Small intestine (tissue), 7 donors: ENCODE measurements around the gene UBE2E2. TPM values are rescaled to one million over a fixed set of nuclear protein-coding genes. Genes with fewer than 3 reads are reported as not detected.

Source experiments
- DNase-seq, 2 donors: peaks; one replicate each; pipeline versions ENCODE4 v3.0.0 to v3.0.0-alpha.2; 2013
- FAIRE-seq: peaks from 2 replicates; lab custom pipeline; 2012; peaks lifted over from hg19 to GRCh38; lab: Jason Lieb, UNC
- H3K27ac ChIP-seq, 3 donors: one replicate each; pipeline ENCODE4 v1.5.1; 2013; ENCODE audit warnings: low read length in 2 of 3, mild to moderate bottlenecking in 2 of 3, control low read depth in 1 of 3, inconsistent platforms in 1 of 3, low read depth in 1 of 3, moderate library complexity in 1 of 3
- H3K27me3 ChIP-seq, 3 donors: one replicate each; pipeline ENCODE4 v1.6.1; 2013; ENCODE audit warnings: low read length in 3 of 3, inconsistent platforms in 1 of 3; ENCODE audit not compliant: control insufficient read depth in 3 of 3, insufficient read depth in 3 of 3
- H3K36me3 ChIP-seq, 3 donors: one replicate each; pipeline ENCODE4 v1.6.1; 2013; ENCODE audit warnings: low read length in 3 of 3, inconsistent platforms in 1 of 3, low read depth in 1 of 3, mild to moderate bottlenecking in 1 of 3, moderate library complexity in 1 of 3; ENCODE audit not compliant: control insufficient read depth in 3 of 3, insufficient read depth in 2 of 3
- H3K4me1 ChIP-seq, 3 donors: one replicate each; pipeline ENCODE4 v1.6.1; 2013; ENCODE audit warnings: low read length in 2 of 3, inconsistent platforms in 1 of 3, low read depth in 1 of 3, mild to moderate bottlenecking in 1 of 3, moderate library complexity in 1 of 3; ENCODE audit not compliant: control insufficient read depth in 3 of 3, insufficient read depth in 2 of 3
- H3K4me3 ChIP-seq, 3 donors: one replicate each; pipeline ENCODE4 v1.5.1; 2013; ENCODE audit warnings: low read length in 3 of 3, control low read depth in 1 of 3, inconsistent platforms in 1 of 3, low read depth in 1 of 3, mild to moderate bottlenecking in 1 of 3, moderate library complexity in 1 of 3
- H3K9me3 ChIP-seq, 2 donors: one replicate each; pipeline ENCODE4 v1.6.1; 2013; ENCODE audit warnings: low read depth in 1 of 2, low read length in 1 of 2; ENCODE audit not compliant: control insufficient read depth in 2 of 2, insufficient read depth in 1 of 2
- WGBS, 3 donors: extraction: QIAGEN DNeasy Blood & Tissue Kit; methylation state at CpG; one replicate each; pipeline ENCODE4 v1.1.7; 2013; 5-methylcytosine and 5-hydroxymethylcytosine counted together
- polyA plus RNA-seq, 4 donors: library from polyadenylated mRNA; stranded (reverse) in 3 of 4; unstranded in 1 of 4; fragments of 200-250 nt in 3 of 4; fragments of 120-200 nt in 1 of 4; gene quantifications; one replicate each; pipeline versions ENCODE4 v1.2.1 to v1.2.3, GENCODE V29; 2013
- donor health status: healthy with polysubstance abuse.
- donor health status: control.
- donor health status: control.
- donor health status: Bipolar disorder and iron deficiency.
- donor health status: healthy.

Gene UBE2E2
- polyA plus RNA-seq, 4 donors, result 1.1 to 10.2 (median 7.7) TPM

DNA sequence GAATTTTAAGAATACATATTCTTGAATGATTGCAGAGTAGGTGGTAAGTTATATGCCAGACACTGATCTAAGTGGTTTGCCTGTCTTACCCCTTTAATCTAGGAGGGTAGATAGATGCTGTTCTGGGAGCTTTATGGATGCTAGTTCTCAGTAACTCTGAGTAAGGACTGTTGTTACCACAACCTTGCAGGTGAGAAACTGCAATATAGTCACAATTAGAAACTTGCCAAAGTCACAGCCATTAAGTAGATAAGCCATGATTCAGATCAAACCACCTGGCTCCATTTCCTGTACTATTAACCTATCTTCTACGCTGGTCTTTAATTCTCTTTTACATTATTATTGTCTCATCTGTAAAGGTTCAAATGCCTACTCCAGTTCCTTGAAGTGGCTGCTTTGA is 46.8 kb downstream of the UBE2E2 start:
- Histone ChIP-seq H3K9me3 (no peaks in the 10 kb centered on the region), H3K4me3 (no peak overlapping the region), H3K27me3 (no peaks in the 10 kb centered on the region), H3K27ac (no peak overlapping the region), H3K36me3 (no peaks in the 10 kb centered on the region), H3K4me1 (no peaks in the 10 kb centered on the region)
- DNase-seq (peak in 1 of 2 donors; percentile 22), FAIRE-seq (no peak)
- 13 to 49% (median 17%) methylated on average over 1 of the region's 1 CpG for WGBS, 3 donors

DNA sequence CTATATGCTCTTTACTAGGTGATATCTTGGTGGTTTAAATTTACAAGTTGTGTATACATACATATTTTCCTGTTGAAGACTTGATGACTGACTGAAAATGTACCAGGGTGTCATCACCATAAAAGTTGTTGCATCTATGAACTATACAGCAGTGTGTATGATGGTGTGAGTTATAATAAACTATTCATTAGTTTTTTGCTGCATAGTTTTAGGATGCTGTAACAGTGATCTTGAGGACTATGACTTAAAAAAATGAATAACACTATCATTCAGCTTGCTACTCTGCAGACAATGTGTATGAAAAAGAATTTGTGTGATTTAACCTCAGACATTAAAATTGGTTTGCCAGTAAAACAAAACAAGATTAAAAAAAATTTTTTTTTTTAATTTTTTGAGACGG is 49.0 kb downstream of the UBE2E2 start:
- H3K4me1 ChIP-seq, result no peaks in the 10 kb centered on the region
- H3K36me3 ChIP-seq, result no peaks in the 10 kb centered on the region
- WGBS, 3 donors, result 87 to 95% (median 94%) methylated on average over 1 of the region's 1 CpG
- H3K9me3 ChIP-seq, result no peaks in the 10 kb centered on the region
- FAIRE-seq (no peak), DNase-seq (no peak)
- H3K27ac ChIP-seq, result no peak overlapping the region
- H3K4me3 ChIP-seq, result no peak overlapping the region
- H3K27me3 ChIP-seq, result no peaks in the 10 kb centered on the region

DNA sequence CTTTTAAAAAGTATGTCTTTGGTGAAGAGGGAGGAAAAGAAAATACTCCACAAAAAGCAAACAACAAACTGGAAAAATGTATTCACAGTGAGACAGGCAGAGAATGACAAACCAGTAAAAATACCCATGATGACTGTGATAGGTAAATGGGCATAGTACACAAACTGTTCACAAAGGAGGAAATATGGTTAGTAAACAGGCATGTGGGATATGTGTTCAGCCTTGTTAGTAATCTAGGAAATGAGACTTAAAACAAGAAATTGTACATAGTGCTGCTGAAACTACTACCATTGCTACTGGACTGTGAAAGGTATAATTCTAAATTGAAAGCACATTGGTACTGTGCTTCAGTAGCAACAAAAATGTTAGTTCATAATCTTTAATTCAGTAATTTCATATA is 50.1 kb downstream of the UBE2E2 start:
- H3K27me3 ChIP-seq, result no peaks in the 10 kb centered on the region

DNA sequence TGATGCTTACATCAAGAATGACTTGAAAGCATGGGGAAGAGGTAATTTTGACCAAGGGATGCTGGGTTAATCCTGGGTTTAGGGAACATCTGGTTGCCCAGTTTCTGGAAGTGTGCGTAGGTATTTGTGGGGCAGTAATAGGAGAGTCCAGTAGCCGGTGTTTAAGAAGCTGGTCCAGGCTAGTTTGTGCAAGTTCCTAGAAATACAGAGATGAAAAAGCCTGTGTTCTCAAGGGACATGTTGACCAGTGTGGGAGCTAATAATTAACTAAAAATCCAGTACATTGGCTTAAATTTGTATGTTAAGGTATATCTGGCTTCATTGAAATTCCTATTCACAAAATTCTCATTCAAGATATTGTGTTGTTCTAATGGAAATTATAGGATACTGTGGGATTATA is 51.2 kb downstream of the UBE2E2 start:
- Histone ChIP-seq H3K36me3 (no peaks in the 10 kb centered on the region), H3K4me1 (no peaks in the 10 kb centered on the region), H3K9me3 (no peaks in the 10 kb centered on the region), H3K27ac (no peak overlapping the region), H3K4me3 (no peak overlapping the region), H3K27me3 (no peaks in the 10 kb centered on the region)
- DNase-seq (no peak), FAIRE-seq (no peak)
- 60 to 88% (median 65%) methylated on average over 2 of the region's 2 CpGs for WGBS, 3 donors

More for the DNA sequence above, 50.1 kb downstream of the UBE2E2 start:
- Histone ChIP-seq H3K4me3 (no peak overlapping the region), H3K4me1 (no peaks in the 10 kb centered on the region), H3K27ac (no peak overlapping the region), H3K9me3 (no peaks in the 10 kb centered on the region), H3K36me3 (no peaks in the 10 kb centered on the region)
- FAIRE-seq (no peak), DNase-seq (no peak)

DNA sequence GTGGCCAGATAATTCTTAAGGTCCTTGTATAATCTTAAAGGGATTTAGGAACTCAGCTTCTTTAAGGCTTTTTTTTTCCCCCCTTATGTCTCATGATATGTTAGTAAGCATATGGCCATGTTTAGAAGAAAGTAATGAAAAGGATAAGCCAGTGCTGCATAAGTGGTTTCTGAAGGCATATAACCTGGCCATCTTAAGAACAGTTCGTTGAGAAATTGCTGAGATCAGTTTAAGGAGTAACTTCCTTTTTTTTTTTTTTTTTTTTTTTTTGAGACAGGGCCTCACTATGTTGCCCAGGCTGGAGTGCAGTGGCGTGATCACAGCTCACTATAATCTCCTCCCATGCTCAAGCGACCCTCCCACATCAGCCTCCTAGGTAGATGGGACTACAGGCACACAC is 51.7 kb downstream of the UBE2E2 start:
- FAIRE-seq (no peak), DNase-seq (no peak)
- Histone ChIP-seq H3K9me3 (no peaks in the 10 kb centered on the region), H3K4me3 (no peak overlapping the region), H3K27ac (no peak overlapping the region), H3K36me3 (no peaks in the 10 kb centered on the region), H3K27me3 (no peaks in the 10 kb centered on the region), H3K4me1 (no peaks in the 10 kb centered on the region)
- 76 to 83% (median 77%) methylated on average over 3 of the region's 3 CpGs for WGBS, 3 donors

DNA sequence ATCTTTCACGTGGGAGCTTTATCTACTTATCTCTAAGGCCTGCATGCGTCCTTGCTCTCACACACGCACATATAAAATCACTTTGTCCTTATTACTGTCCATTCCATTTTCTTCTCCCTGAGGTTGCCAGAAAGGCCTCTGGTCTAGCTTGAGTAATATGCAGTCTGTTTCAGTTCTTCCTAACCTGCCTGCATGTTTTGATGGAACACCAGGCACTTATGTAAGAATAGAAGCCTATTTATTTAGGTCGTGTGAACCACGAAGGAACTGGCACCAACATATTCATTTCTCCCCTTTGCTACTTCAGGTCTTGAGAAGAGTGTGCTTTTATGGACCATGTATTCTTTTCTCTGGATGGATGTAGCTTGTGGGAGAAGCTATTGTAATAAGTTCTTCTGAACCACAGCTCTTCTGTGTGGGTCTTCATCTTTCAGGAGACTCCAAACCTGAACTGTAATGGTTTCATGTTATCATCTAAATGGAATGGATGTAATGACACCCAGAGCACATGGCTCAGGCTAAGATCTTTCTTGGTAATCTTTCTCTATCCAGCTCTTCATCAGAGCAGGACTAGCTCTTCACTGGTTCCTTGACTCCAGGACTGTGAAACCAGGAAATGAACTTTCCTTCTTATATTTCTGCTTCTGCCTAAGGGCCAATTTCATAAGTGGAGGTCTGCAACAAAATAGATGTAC is 53.8 kb downstream of the UBE2E2 start:
- Histone ChIP-seq H3K9me3 (no peaks in the 10 kb centered on the region), H3K4me3 (no peak overlapping the region), H3K27me3 (no peaks in the 10 kb centered on the region), H3K36me3 (no peaks in the 10 kb centered on the region), H3K4me1 (no peaks in the 10 kb centered on the region), H3K27ac (no peak overlapping the region)
- no peak for DNase-seq
- WGBS, 3 donors, result 79 to 84% (median 84%) methylated on average over 5 of the region's 5 CpGs
- FAIRE-seq, result no peak

DNA sequence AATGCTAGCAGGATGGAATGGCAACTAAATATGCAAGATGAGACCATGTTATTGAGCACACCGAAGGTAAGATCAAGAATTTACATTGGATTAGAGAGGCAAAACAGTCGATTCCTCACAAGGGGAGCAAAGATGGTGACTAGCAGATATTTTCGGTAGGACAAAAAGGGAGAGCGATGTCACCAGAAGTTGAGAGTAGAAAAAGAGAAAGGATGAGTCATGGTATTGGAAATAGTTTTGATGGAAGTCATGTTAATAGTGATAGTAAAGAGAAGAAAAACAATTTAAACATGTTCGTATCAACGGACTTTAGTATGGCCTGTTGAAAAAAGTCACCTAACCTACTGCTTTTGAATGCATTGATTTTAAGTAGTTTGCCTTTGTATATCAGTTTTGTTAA is 55.0 kb downstream of the UBE2E2 start:
- WGBS, 3 donors, result 93 to 96% (median 94%) methylated on average over 6 of the region's 6 CpGs

DNA sequence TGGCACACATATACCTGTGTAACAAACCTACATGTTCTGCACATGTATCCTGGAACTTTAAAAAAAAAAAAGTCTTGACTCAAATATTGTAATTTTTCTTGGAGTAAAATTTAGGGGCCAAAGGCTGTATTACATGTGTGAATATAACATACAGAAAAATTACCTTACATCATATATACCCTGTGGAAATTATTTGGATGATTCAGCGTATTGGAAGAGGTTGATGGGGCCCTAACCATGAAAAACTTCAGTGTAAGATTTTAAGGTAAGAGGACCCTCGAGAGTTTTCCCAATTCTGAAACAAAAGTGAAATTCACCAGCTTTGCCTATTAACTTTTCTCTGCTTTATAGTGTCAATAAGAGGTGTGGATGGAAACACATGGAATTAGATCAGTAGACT is 56.4 kb downstream of the UBE2E2 start:
- no peaks in the 10 kb centered on the region for H3K27me3 ChIP-seq
- 45 to 89% (median 60%) methylated on average over 2 of the region's 2 CpGs for WGBS, 3 donors
- no peak overlapping the region for H3K27ac ChIP-seq
- H3K9me3 ChIP-seq, result no peaks in the 10 kb centered on the region
- FAIRE-seq, result no peak
- H3K4me3 ChIP-seq, result no peak overlapping the region
- no peaks in the 10 kb centered on the region for H3K4me1 ChIP-seq
- no peak for DNase-seq
- H3K36me3 ChIP-seq, result no peaks in the 10 kb centered on the region

More for the DNA sequence above, 55.0 kb downstream of the UBE2E2 start:
- Histone ChIP-seq H3K9me3 (no peaks in the 10 kb centered on the region), H3K4me3 (no peak overlapping the region), H3K4me1 (no peaks in the 10 kb centered on the region), H3K27me3 (no peaks in the 10 kb centered on the region), H3K36me3 (no peaks in the 10 kb centered on the region), H3K27ac (no peak overlapping the region)
- FAIRE-seq (no peak), DNase-seq (no peak)

DNA sequence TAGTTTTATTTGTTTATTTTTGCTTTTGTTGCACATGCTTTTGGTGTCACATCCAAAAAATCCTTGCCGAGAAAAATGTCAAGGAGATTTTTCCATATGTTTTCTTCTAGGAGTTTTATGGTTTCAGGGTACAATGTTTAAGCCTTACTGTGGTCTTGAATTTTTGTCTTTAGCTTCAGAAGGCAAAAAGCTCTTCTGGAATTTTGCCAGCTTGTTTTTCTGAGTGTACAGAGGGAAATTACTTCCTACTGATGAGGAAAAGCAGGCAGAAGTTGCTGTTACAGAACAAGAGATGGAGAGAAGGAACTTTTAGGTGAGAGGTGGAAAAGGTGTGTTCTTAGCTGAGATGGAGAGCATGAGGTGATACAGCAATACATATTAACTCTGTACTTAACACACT is 59.6 kb downstream of the UBE2E2 start:
- no peak overlapping the region for H3K4me3 ChIP-seq
- no peaks in the 10 kb centered on the region for H3K36me3 ChIP-seq
- no peak overlapping the region for H3K27ac ChIP-seq
- no peaks in the 10 kb centered on the region for H3K27me3 ChIP-seq
- 83 to 91% (median 84%) methylated on average over 1 of the region's 1 CpG for WGBS, 3 donors
- H3K9me3 ChIP-seq, result no peaks in the 10 kb centered on the region
- H3K4me1 ChIP-seq, result no peaks in the 10 kb centered on the region
- FAIRE-seq, result no peak
- DNase-seq, result no peak
